HG02623 (cell line): ENCODE measurements around the gene GPR157.
"Not testable (repeated sequence)": the region's sequence is repeated elsewhere in the genome, so short reads cannot be mapped to it uniquely, and the experiment has no call there.

ENCODE experiments used
- ATAC-seq: cut with Tn5 transposase; IDR thresholded peaks from one replicate; pipeline ENCODE4 v1.9.1; 2021; ENCODE audit warnings: moderate library complexity; ENCODE audit not compliant: unreplicated experiment

The GPR157 gene

GRCh38 chr1:9120312-9120958 lies 8.5 kb downstream of the GPR157 start:
- no peak for ATAC-seq

GRCh38 chr1:9119745-9120144 lies 9.2 kb downstream of the GPR157 start:
- no peak for ATAC-seq

DNA sequence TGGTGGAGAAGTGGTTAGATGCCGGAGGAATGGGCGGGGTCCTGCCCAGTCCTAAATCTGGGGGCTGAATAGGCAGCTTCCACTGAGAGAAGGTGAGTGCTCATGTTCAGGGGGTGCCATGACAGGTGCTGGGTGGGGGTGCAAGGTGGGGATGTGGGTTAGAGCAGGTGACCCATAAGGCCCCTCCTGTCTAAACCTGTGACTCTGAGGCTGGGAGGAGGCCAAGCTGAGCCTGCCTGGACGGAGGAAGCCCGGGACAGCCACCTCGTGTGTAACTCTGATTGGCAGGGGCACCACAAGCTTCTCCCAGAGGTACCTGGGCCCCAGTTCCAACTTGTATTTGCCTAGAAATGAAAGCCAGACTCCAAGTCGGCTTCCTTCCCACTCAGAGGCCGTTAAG lies 10.7 kb downstream of the GPR157 start:
- no peak for ATAC-seq

GRCh38 chr1:9115351-9116205 lies 13.3 kb downstream of the GPR157 start:
- no peak for ATAC-seq

- ATAC-seq: no peak
Observed at GRCh38 chr1:9112961-9113880, 15.7 kb downstream of the GPR157 start.

GRCh38 chr1:9111957-9112356 lies 16.9 kb downstream of the GPR157 start:
- ATAC-seq: no peak

- ATAC-seq: no peak
Observed at GRCh38 chr1:9111357-9111691, 17.6 kb downstream of the GPR157 start.

- no peak for ATAC-seq
Observed at GRCh38 chr1:9110669-9111356, 18.1 kb downstream of the GPR157 start.

GRCh38 chr1:9108056-9108665 lies 20.7 kb downstream of the GPR157 start:
- no peak for ATAC-seq

- no peak for ATAC-seq
Observed at GRCh38 chr1:9107136-9107535, 21.8 kb downstream of the GPR157 start.

- ATAC-seq: no peak
Observed at GRCh38 chr1:9106286-9106685, 22.6 kb downstream of the GPR157 start.

GRCh38 chr1:9105336-9105867 lies 23.5 kb downstream of the GPR157 start:
- no peak for ATAC-seq

DNA sequence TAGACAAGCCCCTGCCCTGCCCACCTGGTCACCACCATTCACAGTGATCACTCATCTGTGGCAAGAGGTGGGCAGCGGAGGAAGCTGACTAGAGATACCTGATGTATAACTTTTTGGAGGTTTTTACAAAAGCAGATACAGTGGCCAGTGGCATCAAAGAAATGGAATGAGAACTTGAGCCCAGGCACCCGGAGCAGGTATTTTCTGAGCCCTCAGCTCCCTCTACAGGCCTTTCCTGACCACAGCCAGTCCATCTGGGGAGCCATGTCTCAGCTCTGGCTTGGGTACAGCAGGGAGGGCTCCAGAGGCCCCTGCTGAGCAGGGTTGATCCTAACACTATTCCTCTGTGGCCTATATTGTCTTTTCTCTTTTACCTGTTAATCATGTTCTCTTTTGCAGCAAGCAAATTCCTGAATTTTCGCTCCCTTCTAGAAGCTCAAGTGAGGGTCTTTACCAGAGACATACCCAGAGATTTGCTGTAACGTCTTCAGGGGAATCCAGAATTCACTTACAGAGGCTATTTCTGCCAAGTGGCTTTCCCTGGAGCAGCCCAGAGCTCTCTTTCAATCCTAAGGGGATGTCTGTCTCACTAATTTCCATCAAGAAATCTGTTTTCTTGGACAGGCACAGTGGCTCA lies 27.3 kb downstream of the GPR157 start:
- ATAC-seq: no peak

DNA sequence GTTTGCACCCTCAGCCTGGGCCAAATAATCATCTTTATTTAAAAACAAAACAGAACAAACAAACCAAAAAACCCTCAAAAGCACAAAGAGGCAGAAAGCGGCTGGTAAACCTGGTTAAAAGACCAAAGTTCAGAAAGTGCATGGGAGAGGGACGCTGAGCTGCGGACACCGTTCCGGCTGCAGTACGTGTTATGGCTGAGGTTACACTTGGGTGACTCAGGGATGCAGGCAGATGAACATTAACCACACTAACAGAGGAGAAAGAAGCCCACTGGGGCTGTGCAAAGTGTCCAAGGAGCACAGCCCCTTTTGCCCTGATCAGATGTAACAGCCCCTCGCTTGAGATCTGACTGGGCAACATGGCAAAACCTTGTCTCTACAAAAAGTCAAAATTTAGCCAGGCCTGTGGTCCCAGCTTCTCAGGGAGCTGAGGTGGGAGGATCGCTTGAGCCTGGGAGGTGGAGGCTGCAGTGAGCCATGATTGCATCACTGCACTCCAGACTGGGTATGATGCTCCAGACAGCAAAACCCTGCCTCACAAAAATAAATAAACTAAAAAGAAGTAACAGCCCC lies 28.3 kb downstream of the GPR157 start:
- no peak for ATAC-seq

DNA sequence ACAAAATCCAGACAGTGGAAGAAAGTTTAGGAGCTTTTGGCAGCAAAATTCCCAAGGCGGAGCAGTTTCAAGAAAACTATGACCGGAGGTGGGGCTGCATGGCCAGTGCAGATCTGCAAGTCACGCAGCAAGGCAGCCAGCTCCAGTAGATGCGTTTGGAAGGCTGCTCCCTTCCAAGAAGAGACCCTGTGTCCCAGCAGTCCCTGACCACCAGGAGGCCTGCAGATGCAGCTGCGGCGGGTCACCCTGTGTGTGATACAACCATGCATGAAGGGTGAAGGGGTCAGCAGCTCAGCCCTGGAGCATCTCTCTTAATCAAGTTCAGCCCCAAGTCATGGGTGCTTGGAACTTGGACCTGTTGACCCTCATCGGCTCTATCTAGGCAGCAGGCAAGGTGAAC lies 29.3 kb downstream of the GPR157 start:
- ATAC-seq: no peak

- ATAC-seq: no peak
Observed at GRCh38 chr1:9097947-9098705, 30.8 kb downstream of the GPR157 start.

- ATAC-seq: no peak
Observed at GRCh38 chr1:9095818-9096217, 33.1 kb downstream of the GPR157 start.

- not testable (repeated sequence) for ATAC-seq
Observed at GRCh38 chr1:9093996-9094595, 34.8 kb downstream of the GPR157 start.
